Subcutaneous abdominal adipose tissue (tissue), 5 donors: ENCODE data around the gene UCP2.
"Not testable (repeated sequence)": the region's sequence is repeated elsewhere in the genome, so short reads cannot be mapped to it uniquely, and the experiment has no call there.

Experiments
- H3K27ac ChIP-seq: one replicate; pipeline ENCODE4 v1.7.0; 2013; ENCODE audit warnings: low read depth, mild to moderate bottlenecking, inconsistent platforms, low read length, moderate library complexity
- H3K27me3 ChIP-seq, 5 donors: one replicate each; pipeline ENCODE4 v1.7.0; 2013; ENCODE audit warnings: low read length in 5 of 5, inconsistent platforms in 1 of 5; ENCODE audit not compliant: control insufficient read depth in 5 of 5, insufficient read depth in 4 of 5
- H3K36me3 ChIP-seq, 5 donors: one replicate each; pipeline ENCODE4 v1.7.0; 2013; ENCODE audit warnings: low read length in 5 of 5; ENCODE audit not compliant: control insufficient read depth in 5 of 5, insufficient read depth in 5 of 5
- H3K4me1 ChIP-seq, 5 donors: one replicate each; pipeline ENCODE4 v1.7.0; 2013; ENCODE audit warnings: low read length in 5 of 5, mild to moderate bottlenecking in 3 of 5, moderate library complexity in 1 of 5; ENCODE audit not compliant: control insufficient read depth in 5 of 5, insufficient read depth in 5 of 5
- H3K4me3 ChIP-seq, 5 donors: one replicate each; pipeline ENCODE4 v1.7.0; 2013; ENCODE audit warnings: low read length in 5 of 5, low read depth in 1 of 5
- H3K9ac ChIP-seq, 5 donors: one replicate each; pipeline ENCODE4 v1.7.0; 2013; ENCODE audit warnings: low read length in 5 of 5, mild to moderate bottlenecking in 4 of 5, moderate library complexity in 3 of 5
- H3K9me3 ChIP-seq, 5 donors: one replicate each; pipeline ENCODE4 v1.7.0; 2013; ENCODE audit warnings: low read length in 5 of 5; ENCODE audit not compliant: control insufficient read depth in 5 of 5
- donor health status: healthy.
- donor health status: healthy.
- donor health status: healthy.
- donor health status: healthy.
- donor health status: healthy.

Gene UCP2

GRCh38 chr11:73944901-73945300 lies 37.7 kb downstream of the UCP2 start:
- Histone ChIP-seq H3K27ac (no peak overlapping the region), H3K4me3 (no peak overlapping the region), H3K36me3 (no peaks in the 10 kb centered on the region), H3K27me3 (no peaks in the 10 kb centered on the region), H3K4me1 (peaks cover 0 to 7% (median 0%) of the 10 kb centered on the region in 5 donors), H3K9ac (no peak overlapping the region), H3K9me3 (peaks cover 0 to 2% (median 0%) of the 10 kb centered on the region in 5 donors)

GRCh38 chr11:73944085-73944484 lies 38.6 kb downstream of the UCP2 start:
- Histone ChIP-seq H3K9me3 (peaks cover 0 to 5% (median under 1%) of the 10 kb centered on the region in 5 donors), H3K36me3 (no peaks in the 10 kb centered on the region), H3K4me3 (no peak overlapping the region)

GRCh38 chr11:73942010-73942409 lies 40.6 kb downstream of the UCP2 start:
- H3K4me3 ChIP-seq, result no peak overlapping the region
- no peaks in the 10 kb centered on the region for H3K27me3 ChIP-seq
- no peak overlapping the region for H3K27ac ChIP-seq
- no peak overlapping the region for H3K9ac ChIP-seq
- H3K9me3 ChIP-seq, result peaks cover 0 to 11% (median 5%) of the 10 kb centered on the region in 5 donors
- no peaks in the 10 kb centered on the region for H3K36me3 ChIP-seq
- H3K4me1 ChIP-seq, result peaks cover 0 to 7% (median 0%) of the 10 kb centered on the region in 5 donors

More at GRCh38 chr11:73944085-73944484, 38.6 kb downstream of the UCP2 start:
- Histone ChIP-seq H3K4me1 (peaks cover 0 to 7% (median 0%) of the 10 kb centered on the region in 5 donors), H3K27ac (no peak overlapping the region), H3K9ac (no peak overlapping the region), H3K27me3 (no peaks in the 10 kb centered on the region)

GRCh38 chr11:73940801-73941570 lies 41.7 kb downstream of the UCP2 start:
- H3K4me3 ChIP-seq, result no peak overlapping the region
- H3K27me3 ChIP-seq, result no peaks in the 10 kb centered on the region
- H3K27ac ChIP-seq, result no peak overlapping the region
- no peaks in the 10 kb centered on the region for H3K36me3 ChIP-seq
- no peak overlapping the region for H3K9ac ChIP-seq
- peaks cover 0 to 7% (median 0%) of the 10 kb centered on the region in 5 donors for H3K4me1 ChIP-seq
- H3K9me3 ChIP-seq, result peaks cover 0 to 11% (median 5%) of the 10 kb centered on the region in 5 donors

- no peaks in the 10 kb centered on the region for H3K27me3 ChIP-seq
- no peak overlapping the region for H3K9ac ChIP-seq
- H3K4me3 ChIP-seq, result no peak overlapping the region
- peaks cover 0 to 3% (median 3%) of the 10 kb centered on the region in 5 donors for H3K36me3 ChIP-seq
- peaks cover 0 to 11% (median 5%) of the 10 kb centered on the region in 5 donors for H3K9me3 ChIP-seq
- no peak overlapping the region for H3K27ac ChIP-seq
- H3K4me1 ChIP-seq, result peaks cover 0 to 5% (median 0%) of the 10 kb centered on the region in 5 donors
Observed at GRCh38 chr11:73939096-73939495, 43.5 kb downstream of the UCP2 start.

GRCh38 chr11:73936047-73936446 lies 46.6 kb downstream of the UCP2 start:
- H3K27me3 ChIP-seq, H3K4me1 ChIP-seq, H3K27ac ChIP-seq, H3K9ac ChIP-seq, H3K4me3 ChIP-seq: not testable (repeated sequence)
- Histone ChIP-seq H3K36me3 (peaks cover 2 to 15% (median 8%) of the 10 kb centered on the region in 5 donors), H3K9me3 (peaks cover 0 to 11% (median 5%) of the 10 kb centered on the region in 5 donors)

- Histone ChIP-seq H3K27me3 (no peaks in the 10 kb centered on the region), H3K4me1 (no peaks in the 10 kb centered on the region), H3K4me3 (no peak overlapping the region), H3K27ac (no peak overlapping the region), H3K36me3 (peaks cover 15 to 32% (median 21%) of the 10 kb centered on the region in 5 donors), H3K9me3 (no peaks in the 10 kb centered on the region), H3K9ac (no peak overlapping the region)
Observed at GRCh38 chr11:73932781-73933180, 49.9 kb downstream of the UCP2 start.

GRCh38 chr11:73931951-73932350 lies 50.7 kb downstream of the UCP2 start:
- H3K9me3 ChIP-seq, result no peaks in the 10 kb centered on the region
- no peaks in the 10 kb centered on the region for H3K4me1 ChIP-seq
- H3K27ac ChIP-seq, result no peak overlapping the region
- H3K4me3 ChIP-seq, result no peak overlapping the region
- no peak overlapping the region for H3K9ac ChIP-seq
- H3K27me3 ChIP-seq, result no peaks in the 10 kb centered on the region
- peaks cover 22 to 41% (median 29%) of the 10 kb centered on the region in 5 donors for H3K36me3 ChIP-seq

- no peak overlapping the region for H3K4me3 ChIP-seq
- H3K4me1 ChIP-seq, result no peaks in the 10 kb centered on the region
- H3K9ac ChIP-seq, result peak overlapping the region in 1 of 5 donors; percentile 43
- H3K9me3 ChIP-seq, result no peaks in the 10 kb centered on the region
- no peak overlapping the region for H3K27ac ChIP-seq
- no peaks in the 10 kb centered on the region for H3K27me3 ChIP-seq
- H3K36me3 ChIP-seq, result peaks cover 25 to 47% (median 34%) of the 10 kb centered on the region in 5 donors
Observed at GRCh38 chr11:73931039-73931645, 51.5 kb downstream of the UCP2 start.

GRCh38 chr11:73929388-73929787 lies 53.3 kb downstream of the UCP2 start:
- H3K36me3 ChIP-seq, result peaks cover 22 to 56% (median 37%) of the 10 kb centered on the region in 5 donors
- no peaks in the 10 kb centered on the region for H3K4me1 ChIP-seq
- no peak overlapping the region for H3K27ac ChIP-seq
- H3K9ac ChIP-seq, result no peak overlapping the region
- H3K27me3 ChIP-seq, result no peaks in the 10 kb centered on the region
- H3K4me3 ChIP-seq, result no peak overlapping the region
- H3K9me3 ChIP-seq, result no peaks in the 10 kb centered on the region
